Testis (tissue), 2 donors: Measurements from ENCODE around the gene FGF5.

Experiments used
- POLR2A ChIP-seq: fragments of 450-650 bp; IDR thresholded peaks from one replicate; pipeline ENCODE4 v1.6.1; 2017; ENCODE audit warnings: antibody characterized with exemption, mild to moderate bottlenecking, moderate library complexity
- TF ChIP-seq, protein P1 (sequence below), 3 experiments: fragments of 450-650 bp in 2 of 3; fragments of 200-600 bp in 1 of 3; sonication (generic) in 1 of 3; IDR thresholded peaks; one replicate each; pipeline ENCODE4 v1.5.1; 2016 to 2019; ENCODE audit warnings: antibody characterized with exemption in 3 of 3, mild to moderate bottlenecking in 2 of 3, moderate library complexity in 1 of 3

DNA sequence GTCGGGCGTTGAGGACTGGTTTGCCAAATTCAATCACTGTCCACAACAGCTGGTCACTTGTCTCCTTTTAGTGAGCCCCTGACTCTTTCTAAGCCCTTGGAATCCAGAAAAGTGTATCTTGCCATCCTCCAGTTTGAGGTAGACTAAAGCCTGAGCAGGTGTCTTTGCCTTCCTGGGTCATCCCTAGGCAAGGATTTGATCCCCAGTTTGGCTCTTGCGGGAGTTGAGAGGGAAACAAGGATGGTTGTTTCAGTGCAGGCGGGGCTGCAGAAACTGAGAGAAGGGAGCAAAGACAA lies 2.2 kb upstream of the FGF5 start:
- TF ChIP-seq, protein P1, sequence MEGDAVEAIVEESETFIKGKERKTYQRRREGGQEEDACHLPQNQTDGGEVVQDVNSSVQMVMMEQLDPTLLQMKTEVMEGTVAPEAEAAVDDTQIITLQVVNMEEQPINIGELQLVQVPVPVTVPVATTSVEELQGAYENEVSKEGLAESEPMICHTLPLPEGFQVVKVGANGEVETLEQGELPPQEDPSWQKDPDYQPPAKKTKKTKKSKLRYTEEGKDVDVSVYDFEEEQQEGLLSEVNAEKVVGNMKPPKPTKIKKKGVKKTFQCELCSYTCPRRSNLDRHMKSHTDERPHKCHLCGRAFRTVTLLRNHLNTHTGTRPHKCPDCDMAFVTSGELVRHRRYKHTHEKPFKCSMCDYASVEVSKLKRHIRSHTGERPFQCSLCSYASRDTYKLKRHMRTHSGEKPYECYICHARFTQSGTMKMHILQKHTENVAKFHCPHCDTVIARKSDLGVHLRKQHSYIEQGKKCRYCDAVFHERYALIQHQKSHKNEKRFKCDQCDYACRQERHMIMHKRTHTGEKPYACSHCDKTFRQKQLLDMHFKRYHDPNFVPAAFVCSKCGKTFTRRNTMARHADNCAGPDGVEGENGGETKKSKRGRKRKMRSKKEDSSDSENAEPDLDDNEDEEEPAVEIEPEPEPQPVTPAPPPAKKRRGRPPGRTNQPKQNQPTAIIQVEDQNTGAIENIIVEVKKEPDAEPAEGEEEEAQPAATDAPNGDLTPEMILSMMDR (IDR thresholded peaks at IDR 0.05), result no peak
- no peak for TF ChIP-seq POLR2A
